CD4-positive, alpha-beta memory T cell (primary cell): Measurements from ENCODE around the gene CEBPB. TPM values are rescaled to one million over a fixed set of nuclear protein-coding genes. Genes with fewer than 3 reads are reported as not detected.

Experiments used
- CTCF ChIA-PET: fragments of 350-600 bp; sonication (Branson Sonifier 250); formaldehyde crosslinking; loops from one replicate; lab custom pipeline; 2021; ENCODE audit warnings: inconsistent platforms; ENCODE audit not compliant: partially characterized antibody; lab: Charles Lee
- POLR2A ChIA-PET: fragments of 350-600 bp; sonication (Branson Sonifier 250); formaldehyde crosslinking; loops from one replicate; lab custom pipeline; 2021; ENCODE audit not compliant: partially characterized antibody; lab: Charles Lee
- DNase-seq, 5 donors: peaks; one replicate each; pipeline versions ENCODE4 v3.0.0 to v3.0.0-alpha.2; 2020 to 2022; ENCODE audit warnings: mixed read lengths in 1 of 5
- H3K27ac ChIP-seq: one replicate; pipeline ENCODE4 v1.7.0; 2013; ENCODE audit warnings: low read depth, low read length
- H3K27me3 ChIP-seq: 2 replicates; pipeline ENCODE4 v1.7.0; 2013; ENCODE audit warnings: mild to moderate bottlenecking, low read length, moderate library complexity; ENCODE audit not compliant: insufficient read depth
- H3K36me3 ChIP-seq: 2 replicates; pipeline ENCODE4 v1.7.0; 2013; ENCODE audit warnings: mild to moderate bottlenecking, low read length, moderate library complexity; ENCODE audit not compliant: insufficient read depth
- H3K4me1 ChIP-seq: 2 replicates; pipeline ENCODE4 v1.7.0; 2013; ENCODE audit warnings: mild to moderate bottlenecking, low read length, moderate library complexity; ENCODE audit not compliant: insufficient read depth
- H3K4me3 ChIP-seq, 2 donors: one replicate each; pipeline ENCODE4 v1.7.0; 2013; ENCODE audit warnings: low read length in 2 of 2, mild to moderate bottlenecking in 1 of 2
- H3K9me3 ChIP-seq, 2 donors: one replicate each; pipeline ENCODE4 v1.7.0; 2013; ENCODE audit warnings: low read length in 2 of 2, control low read depth in 1 of 2; ENCODE audit not compliant: control insufficient read depth in 1 of 2
- H3K27ac Mint-ChIP-seq, 7 donors: one replicate each; pipeline ENCODE4 v1.8.0; 2020 to 2021; ENCODE audit warnings: mixed read lengths in 7 of 7, mild to moderate bottlenecking in 6 of 7, inconsistent platforms in 3 of 7, moderate library complexity in 3 of 7
- H3K27me3 Mint-ChIP-seq, 2 donors: one replicate each; pipeline ENCODE4 v1.8.0; 2020 to 2021; ENCODE audit warnings: mixed read lengths in 2 of 2
- H3K36me3 Mint-ChIP-seq, 2 donors: one replicate each; pipeline ENCODE4 v1.8.0; 2020 to 2021; ENCODE audit warnings: mixed read lengths in 2 of 2, inconsistent platforms in 1 of 2, mild to moderate bottlenecking in 1 of 2
- H3K4me1 Mint-ChIP-seq, 4 donors: one replicate each; pipeline ENCODE4 v1.8.0; 2020 to 2021; ENCODE audit warnings: mixed read lengths in 4 of 4, mild to moderate bottlenecking in 1 of 4
- H3K4me3 Mint-ChIP-seq, 8 donors: one replicate each; pipeline ENCODE4 v1.8.0; 2020 to 2021; ENCODE audit warnings: mixed read lengths in 8 of 8, mild to moderate bottlenecking in 7 of 8, moderate library complexity in 6 of 8, inconsistent platforms in 3 of 8
- H3K9me3 Mint-ChIP-seq, 8 donors: one replicate each; pipeline ENCODE4 v1.8.0; 2020 to 2021; ENCODE audit warnings: mixed read lengths in 8 of 8, mild to moderate bottlenecking in 5 of 8, inconsistent platforms in 3 of 8, moderate library complexity in 1 of 8
- intact Hi-C: fragments of 100-400 bp; cut with micrococcal nuclease; formaldehyde crosslinking; loops from one replicate; pipeline ENCODE4 v1.15.1; 2023
- polyA plus RNA-seq, 2 donors: library from polyadenylated mRNA; unstranded; fragments of 300-500 nt; fragmentation: Illumina TruSeq; gene quantifications; one replicate each; pipeline ENCODE4 v1.2.3, GENCODE V29; 2021
- total RNA-seq, 2 experiments: library from RNA; stranded (reverse); gene quantifications; one replicate each; pipeline ENCODE4 v1.2.3, GENCODE V29; 2021

The CEBPB gene
- total and polyA plus RNA-seq, 4 experiments from 2014 or later = 12.8 to 34.3 (median 28.1) TPM

DNA sequence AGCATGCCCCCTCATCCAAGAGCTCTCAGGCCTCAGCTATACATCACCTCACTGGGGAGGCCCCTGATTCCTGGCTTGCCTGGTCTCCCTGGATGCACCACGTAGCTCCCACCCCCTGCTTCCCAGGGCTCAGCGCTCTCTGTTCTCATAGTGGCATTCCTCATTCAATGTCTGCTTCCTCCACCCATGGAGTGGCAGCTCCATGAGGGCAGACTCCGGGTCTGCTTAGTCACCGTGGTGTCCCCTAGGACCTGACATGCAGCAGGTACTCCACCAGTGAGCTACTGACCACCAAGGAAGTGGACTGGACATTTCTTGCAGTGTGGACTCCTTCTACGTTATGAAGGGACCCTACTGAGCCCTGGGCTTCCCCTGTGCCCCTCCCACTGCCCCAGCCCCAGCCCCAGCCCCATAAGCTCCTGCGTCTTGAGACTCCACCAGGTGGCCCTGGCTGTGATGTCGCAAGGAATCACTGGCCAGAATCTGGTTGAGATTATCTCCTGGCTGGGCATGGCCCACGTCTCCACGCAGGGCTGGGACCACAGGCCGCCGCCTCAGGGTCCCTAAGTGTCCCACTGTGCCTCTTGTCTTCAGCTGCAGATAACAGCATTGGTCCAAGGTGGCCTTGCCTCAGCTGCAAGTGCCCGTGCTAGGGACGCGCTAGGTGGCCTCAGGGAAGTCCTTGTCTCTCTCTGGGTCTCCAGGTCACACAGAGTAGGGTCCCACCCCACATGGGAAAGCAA is 26.7 kb downstream of the CEBPB start:
- Histone ChIP-seq H3K4me3 (no peak overlapping the region), H3K9me3 (no peaks in the 10 kb centered on the region), H3K27ac (no peak overlapping the region), H3K27me3 (no peaks in the 10 kb centered on the region), H3K36me3 (no peaks in the 10 kb centered on the region), H3K4me1 (no peaks in the 10 kb centered on the region)
- DNase-seq = no peak
- Mint-ChIP-seq H3K27ac (peak overlapping the region in 1 of 7 donors; percentile 57), H3K36me3 (no peaks in the 10 kb centered on the region), H3K27me3 (peaks cover 9% of the 10 kb centered on the region in 2 donors), H3K9me3 (peaks cover 0 to 4% (median 0%) of the 10 kb centered on the region in 8 donors), H3K4me1 (peaks cover 0 to 4% (median 1%) of the 10 kb centered on the region in 4 donors), H3K4me3 (no peak overlapping the region)
- intact Hi-C loops = no loop called here
- ChIA-PET CTCF (no interaction called here), POLR2A (no interaction called here)

DNA sequence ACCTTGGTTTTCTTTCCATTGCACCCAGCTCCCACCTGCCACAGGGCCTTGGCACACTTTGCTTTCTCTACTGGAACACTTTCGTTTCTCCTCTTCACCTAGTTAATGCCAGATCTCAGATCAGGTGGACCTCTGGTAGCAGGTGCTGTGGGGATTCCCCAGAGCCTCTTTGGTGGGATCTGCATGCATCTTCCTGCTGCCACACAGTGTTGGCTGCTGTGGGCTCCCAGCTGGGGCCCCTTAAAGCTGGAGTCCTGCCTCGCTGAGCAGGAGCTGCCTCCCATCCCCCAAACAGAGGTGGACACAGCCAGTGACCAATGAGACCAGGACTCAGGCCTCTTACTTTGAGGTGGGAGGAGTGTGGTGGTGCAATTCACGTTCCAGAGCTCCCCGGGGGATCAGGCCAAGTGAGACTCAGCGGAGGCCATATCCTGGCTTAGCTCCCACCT is 28.4 kb downstream of the CEBPB start:
- Histone ChIP-seq H3K9me3 (no peaks in the 10 kb centered on the region), H3K27me3 (no peaks in the 10 kb centered on the region), H3K4me3 (no peak overlapping the region), H3K27ac (no peak overlapping the region), H3K4me1 (no peaks in the 10 kb centered on the region), H3K36me3 (no peaks in the 10 kb centered on the region)
- Mint-ChIP-seq H3K27me3 (peaks cover 6 to 9% of the 10 kb centered on the region in 2 donors), H3K27ac (no peak overlapping the region), H3K4me1 (no peaks in the 10 kb centered on the region), H3K9me3 (peaks cover 0 to 4% (median 0%) of the 10 kb centered on the region in 8 donors), H3K36me3 (no peaks in the 10 kb centered on the region), H3K4me3 (no peak overlapping the region)
- ChIA-PET POLR2A (no interaction called here), CTCF (interaction anchor here (0.5 kb wide), 1 partner anchor 8 kb away, joined by 3 read pairs; no protein-coding TSS in a partner anchor)
- intact Hi-C loops = no loop called here
- DNase-seq = no peak

DNA sequence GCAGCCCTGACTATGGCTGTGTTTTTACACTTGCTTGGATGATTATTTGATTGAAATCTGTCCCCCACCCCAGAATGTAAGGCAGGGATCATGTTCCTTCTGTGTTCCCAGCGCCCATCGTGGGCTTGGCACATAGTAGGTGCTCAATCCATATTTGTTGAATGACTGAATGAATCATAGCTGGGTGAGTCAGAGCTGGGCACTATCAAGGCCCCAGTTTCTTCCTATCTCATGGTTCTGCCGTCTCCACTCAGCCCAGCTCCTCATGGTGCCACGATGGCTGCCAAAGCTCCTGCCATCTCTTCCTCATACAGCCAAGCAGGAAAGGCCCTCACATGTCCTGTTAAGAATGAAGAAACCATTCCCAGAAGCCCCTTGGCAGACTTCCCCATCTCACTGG is 29.0 kb downstream of the CEBPB start:
- Mint-ChIP-seq H3K4me1 (no peaks in the 10 kb centered on the region), H3K4me3 (no peak overlapping the region), H3K27me3 (peaks cover 4 to 7% of the 10 kb centered on the region in 2 donors), H3K36me3 (no peaks in the 10 kb centered on the region), H3K9me3 (peaks cover 0 to 6% (median 0%) of the 10 kb centered on the region in 8 donors), H3K27ac (no peak overlapping the region)
- Histone ChIP-seq H3K9me3 (no peaks in the 10 kb centered on the region), H3K4me3 (no peak overlapping the region), H3K4me1 (no peaks in the 10 kb centered on the region), H3K27ac (no peak overlapping the region), H3K36me3 (no peaks in the 10 kb centered on the region), H3K27me3 (no peaks in the 10 kb centered on the region)
- ChIA-PET POLR2A (no interaction called here), CTCF (interaction anchor here (0.5 kb wide), 1 partner anchor 9 kb away, joined by 3 read pairs; no protein-coding TSS in a partner anchor)
- no peak for DNase-seq
- intact Hi-C loops = no loop called here

DNA sequence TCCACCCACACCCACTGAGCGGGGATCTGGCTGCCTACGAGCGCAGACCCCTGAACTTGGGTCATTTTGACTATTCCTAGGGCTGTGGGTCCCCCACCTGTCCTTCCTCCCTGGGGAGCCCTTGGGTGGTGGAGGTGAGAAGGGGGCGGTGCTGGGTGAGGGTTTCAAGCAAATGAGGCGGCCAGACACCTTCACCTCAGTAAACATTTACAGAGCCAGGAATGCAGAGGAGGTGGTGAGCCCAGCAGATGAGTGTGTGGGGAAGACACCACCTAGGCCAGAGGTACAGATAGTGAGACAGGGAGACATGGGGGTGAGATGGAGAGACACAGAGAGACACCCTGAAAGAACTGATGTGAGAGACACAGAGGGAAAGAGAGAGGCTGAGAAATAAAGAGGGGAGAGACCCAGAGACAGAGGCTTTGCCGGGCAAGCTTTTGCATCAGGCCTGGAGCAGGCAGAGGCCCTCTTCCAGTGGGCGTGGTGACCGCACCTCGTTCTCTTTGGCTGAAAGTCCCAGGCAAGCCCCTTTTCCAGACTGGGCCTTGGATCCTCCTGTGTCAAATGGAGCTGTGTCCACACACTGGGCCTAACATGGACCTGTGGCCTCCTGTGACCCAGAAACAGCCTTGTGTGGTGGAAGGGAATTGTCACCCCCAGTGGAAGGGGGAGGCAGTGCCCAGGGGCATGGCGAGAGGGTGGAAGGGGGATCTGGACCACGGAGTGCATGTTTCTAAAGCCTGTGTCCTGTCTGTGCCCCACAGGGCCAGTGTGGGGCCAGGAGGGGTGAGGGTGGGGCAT is 29.7 kb downstream of the CEBPB start:
- POLR2A ChIA-PET = no interaction called here
- intact Hi-C loops = no loop called here

DNA sequence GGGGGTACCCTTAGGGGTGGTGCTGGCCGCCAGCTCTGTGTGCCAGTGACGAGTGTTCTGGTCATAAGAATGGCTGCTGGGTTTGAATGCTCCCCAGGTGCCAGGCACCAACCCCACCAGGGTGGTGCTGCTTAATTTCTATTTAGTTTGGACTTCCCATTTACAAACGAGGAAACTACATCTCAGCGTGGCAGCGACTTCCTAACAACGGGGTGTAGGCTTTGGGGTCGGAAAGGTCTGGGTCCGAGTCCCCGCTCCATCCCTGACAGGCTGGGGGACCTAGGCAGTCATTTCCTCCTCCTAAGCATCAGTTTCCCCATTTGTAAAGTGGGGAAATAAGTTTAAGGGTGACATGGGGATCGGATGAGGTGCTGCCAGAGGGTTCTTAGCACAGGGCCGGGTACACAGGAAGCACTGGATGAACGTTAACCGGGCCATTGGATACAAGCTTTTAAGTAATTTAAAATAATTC is 30.3 kb downstream of the CEBPB start:
- Mint-ChIP-seq H3K27me3 (peaks cover 0 to 7% of the 10 kb centered on the region in 2 donors), H3K27ac (no peak overlapping the region), H3K4me3 (no peak overlapping the region), H3K36me3 (no peaks in the 10 kb centered on the region), H3K4me1 (no peaks in the 10 kb centered on the region), H3K9me3 (peaks cover 0 to 6% (median 0%) of the 10 kb centered on the region in 8 donors)
- Histone ChIP-seq H3K27me3 (no peaks in the 10 kb centered on the region), H3K4me1 (no peaks in the 10 kb centered on the region), H3K9me3 (no peaks in the 10 kb centered on the region), H3K27ac (no peak overlapping the region), H3K36me3 (no peaks in the 10 kb centered on the region), H3K4me3 (no peak overlapping the region)
- ChIA-PET POLR2A (no interaction called here), CTCF (no interaction called here)
- intact Hi-C loops = no loop called here
- DNase-seq = no peak

More for the DNA sequence above, 29.7 kb downstream of the CEBPB start:
- Mint-ChIP-seq H3K27me3 (peaks cover 3 to 7% of the 10 kb centered on the region in 2 donors), H3K9me3 (peaks cover 0 to 6% (median 0%) of the 10 kb centered on the region in 8 donors), H3K4me3 (no peak overlapping the region), H3K4me1 (no peaks in the 10 kb centered on the region), H3K27ac (no peak overlapping the region), H3K36me3 (no peaks in the 10 kb centered on the region)
- H3K4me1 ChIP-seq = no peaks in the 10 kb centered on the region
- H3K27ac ChIP-seq = no peak overlapping the region
- DNase-seq = no peak
- CTCF ChIA-PET = no interaction called here
- H3K27me3 ChIP-seq = no peaks in the 10 kb centered on the region
- H3K9me3 ChIP-seq = no peaks in the 10 kb centered on the region
- H3K36me3 ChIP-seq = no peaks in the 10 kb centered on the region
- no peak overlapping the region for H3K4me3 ChIP-seq

DNA sequence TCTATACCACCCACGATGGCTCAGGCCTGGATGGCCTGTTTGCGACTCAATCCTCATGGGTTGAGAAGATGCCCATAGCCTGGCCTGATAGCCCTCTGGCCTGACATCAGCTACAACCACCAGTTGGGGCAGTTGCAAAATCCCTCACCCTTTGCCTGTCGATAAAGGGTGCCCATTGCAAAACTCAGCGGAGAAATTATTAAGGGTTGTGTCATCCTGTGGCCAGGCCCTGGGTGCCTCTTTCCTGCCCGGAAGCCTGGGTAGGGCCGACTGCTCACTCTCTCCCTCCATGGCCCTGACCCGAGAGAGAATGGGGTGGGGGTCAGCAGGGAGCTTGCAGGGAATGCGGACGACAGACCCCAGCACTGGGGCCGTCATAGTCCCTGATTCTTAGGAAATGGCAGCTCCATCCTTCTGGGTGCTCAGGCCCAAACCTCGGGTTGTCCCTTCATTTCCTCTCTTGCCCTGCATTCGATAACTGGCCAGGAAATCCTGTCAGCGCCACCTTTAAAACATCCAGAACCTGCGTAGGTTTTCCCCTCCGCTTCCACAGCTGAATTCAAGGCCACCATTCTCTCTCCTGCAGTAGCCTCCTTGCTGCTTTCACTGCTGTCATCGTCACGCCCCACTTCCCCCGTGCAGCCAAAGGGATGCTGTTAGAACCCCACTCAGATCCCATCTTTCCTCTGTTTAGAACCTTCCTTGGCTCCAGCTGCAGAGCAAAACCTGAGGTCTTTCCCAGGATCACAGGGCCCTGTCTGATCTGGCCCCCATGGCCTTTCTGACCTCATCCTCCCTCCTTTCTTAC is 31.1 kb downstream of the CEBPB start:
- Mint-ChIP-seq H3K27ac (no peak overlapping the region), H3K4me3 (no peak overlapping the region), H3K4me1 (no peaks in the 10 kb centered on the region), H3K9me3 (peaks cover 0 to 6% (median 0%) of the 10 kb centered on the region in 8 donors), H3K36me3 (no peaks in the 10 kb centered on the region), H3K27me3 (peaks cover 0 to 5% of the 10 kb centered on the region in 2 donors)
- intact Hi-C loops = no loop called here
- H3K36me3 ChIP-seq = no peaks in the 10 kb centered on the region
- no peak overlapping the region for H3K27ac ChIP-seq
- no peak for DNase-seq
- H3K27me3 ChIP-seq = no peaks in the 10 kb centered on the region
- H3K4me3 ChIP-seq = no peak overlapping the region
- CTCF ChIA-PET = no interaction called here
- POLR2A ChIA-PET = no interaction called here
- H3K4me1 ChIP-seq = no peaks in the 10 kb centered on the region
- no peaks in the 10 kb centered on the region for H3K9me3 ChIP-seq
